ENCODE measurements around the gene BARX2.

DNA sequence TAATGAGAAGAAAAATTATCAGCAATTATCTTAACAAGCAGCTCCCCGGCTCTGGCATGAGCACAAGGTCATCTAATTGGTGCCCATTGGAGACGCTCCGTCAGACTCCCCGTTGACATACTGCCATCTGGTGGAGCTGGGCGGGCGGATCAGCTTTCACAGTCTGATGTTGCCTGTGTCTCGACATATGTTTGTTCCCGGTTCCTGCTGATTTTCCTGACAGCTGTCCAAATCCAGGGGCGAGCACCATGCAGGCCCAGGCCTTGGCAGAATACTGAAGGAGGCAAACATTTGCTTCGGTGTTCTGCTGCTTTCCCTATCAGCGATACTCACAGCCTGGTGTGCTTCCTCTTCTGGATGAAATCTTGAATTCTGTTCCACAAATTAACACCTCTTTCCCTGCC lies 43.8 kb upstream of the BARX2 start:
- TF ChIP-seq, protein P1, sequence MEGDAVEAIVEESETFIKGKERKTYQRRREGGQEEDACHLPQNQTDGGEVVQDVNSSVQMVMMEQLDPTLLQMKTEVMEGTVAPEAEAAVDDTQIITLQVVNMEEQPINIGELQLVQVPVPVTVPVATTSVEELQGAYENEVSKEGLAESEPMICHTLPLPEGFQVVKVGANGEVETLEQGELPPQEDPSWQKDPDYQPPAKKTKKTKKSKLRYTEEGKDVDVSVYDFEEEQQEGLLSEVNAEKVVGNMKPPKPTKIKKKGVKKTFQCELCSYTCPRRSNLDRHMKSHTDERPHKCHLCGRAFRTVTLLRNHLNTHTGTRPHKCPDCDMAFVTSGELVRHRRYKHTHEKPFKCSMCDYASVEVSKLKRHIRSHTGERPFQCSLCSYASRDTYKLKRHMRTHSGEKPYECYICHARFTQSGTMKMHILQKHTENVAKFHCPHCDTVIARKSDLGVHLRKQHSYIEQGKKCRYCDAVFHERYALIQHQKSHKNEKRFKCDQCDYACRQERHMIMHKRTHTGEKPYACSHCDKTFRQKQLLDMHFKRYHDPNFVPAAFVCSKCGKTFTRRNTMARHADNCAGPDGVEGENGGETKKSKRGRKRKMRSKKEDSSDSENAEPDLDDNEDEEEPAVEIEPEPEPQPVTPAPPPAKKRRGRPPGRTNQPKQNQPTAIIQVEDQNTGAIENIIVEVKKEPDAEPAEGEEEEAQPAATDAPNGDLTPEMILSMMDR (IDR thresholded peaks at IDR 0.05) = peak; percentile 68 to 93 (median 88)
- TF ChIP-seq POLR2A (IDR thresholded peaks at IDR 0.05) = no peak

Data from adrenal gland (tissue), 5 donors.